NCI-H345 (cell line): Measurements from ENCODE around the gene CRABP1.

ENCODE experiments used
- DNase-seq: peaks from one replicate; lab custom pipeline; 2025; lab: John Stamatoyannopoulos, UW

CRABP1 gene

GRCh38 chr15:78347586-78348543, 7.7 kb downstream of the CRABP1 start:
- DNase-seq: no peak

GRCh38 chr15:78350058-78350457, 9.9 kb downstream of the CRABP1 start:
- no peak for DNase-seq

GRCh38 chr15:78351539-78351938, 11.4 kb downstream of the CRABP1 start:
- no peak for DNase-seq

DNA sequence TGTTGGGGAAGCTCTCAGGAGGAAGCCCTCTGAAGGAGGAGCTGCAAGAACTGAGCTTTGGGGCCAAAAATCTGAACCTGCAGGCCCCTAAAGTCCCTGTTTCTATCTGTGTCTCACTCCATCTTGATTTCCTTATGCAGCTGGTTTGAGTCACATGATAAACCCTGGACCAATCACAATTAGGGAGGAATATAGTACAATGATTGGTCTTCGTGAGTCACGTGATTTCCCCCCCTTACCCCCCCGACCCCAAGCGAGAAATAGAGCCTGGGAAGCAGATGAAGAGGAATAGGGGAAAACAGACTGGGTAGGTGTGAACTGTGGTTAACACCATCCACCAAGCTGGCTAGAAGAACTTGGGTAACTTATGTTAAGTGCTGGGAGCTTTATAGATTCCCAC, 12.9 kb downstream of the CRABP1 start:
- no peak for DNase-seq

DNA sequence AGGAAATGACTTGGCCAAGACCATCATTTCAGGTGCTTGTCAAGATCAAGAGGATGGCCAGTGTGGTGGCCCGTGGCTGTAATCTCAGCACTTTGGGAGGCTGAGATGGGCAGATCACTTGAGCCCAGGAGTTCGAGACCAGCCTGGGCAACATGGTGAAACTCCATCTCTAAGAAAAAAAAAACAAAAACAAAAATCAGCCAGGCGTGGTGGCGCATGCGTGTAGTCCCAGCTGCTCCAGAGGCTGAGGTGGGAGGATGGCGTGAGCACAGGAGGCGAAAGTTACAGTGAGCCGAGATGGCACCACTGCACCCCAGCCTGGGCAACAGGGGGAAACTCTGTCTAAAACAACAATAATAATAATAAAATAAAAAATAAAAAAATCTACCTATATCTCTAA, 15.0 kb downstream of the CRABP1 start:
- no peak for DNase-seq

DNA sequence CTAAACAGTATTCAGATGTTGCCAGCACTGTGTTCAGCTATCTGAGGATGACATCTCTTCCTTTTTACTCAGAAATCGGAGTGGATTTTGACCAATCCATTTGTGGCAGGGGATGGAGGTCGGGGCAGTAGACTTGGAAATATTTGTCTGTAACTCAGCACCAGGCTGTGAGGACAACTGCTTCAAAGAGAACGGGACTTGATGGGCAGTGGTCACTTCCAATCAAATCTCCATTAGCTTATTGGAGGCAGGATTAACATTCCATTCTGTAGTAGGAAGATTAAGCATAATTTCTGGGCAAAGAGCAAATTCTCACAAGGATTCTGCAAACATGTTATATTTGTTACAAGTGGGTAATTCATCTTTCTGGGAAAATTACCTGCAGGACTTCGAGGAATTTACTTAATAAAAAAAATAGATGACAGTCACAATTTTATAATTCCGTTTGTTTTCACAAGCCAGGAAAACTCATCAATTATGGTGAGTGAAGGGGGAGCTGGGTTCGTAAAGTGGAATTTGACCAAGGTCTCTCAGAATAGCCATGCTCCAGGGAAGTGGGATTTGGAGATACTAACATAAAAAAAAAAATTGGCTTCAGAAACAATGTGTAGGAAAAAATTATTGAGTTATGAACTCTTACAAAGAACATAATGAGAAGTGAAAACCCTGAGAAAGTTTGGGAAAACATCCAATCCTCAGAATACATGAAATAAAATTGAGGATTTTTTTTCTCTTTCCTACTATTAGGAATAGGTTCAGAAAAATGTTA, 18.1 kb downstream of the CRABP1 start:
- no peak for DNase-seq

DNA sequence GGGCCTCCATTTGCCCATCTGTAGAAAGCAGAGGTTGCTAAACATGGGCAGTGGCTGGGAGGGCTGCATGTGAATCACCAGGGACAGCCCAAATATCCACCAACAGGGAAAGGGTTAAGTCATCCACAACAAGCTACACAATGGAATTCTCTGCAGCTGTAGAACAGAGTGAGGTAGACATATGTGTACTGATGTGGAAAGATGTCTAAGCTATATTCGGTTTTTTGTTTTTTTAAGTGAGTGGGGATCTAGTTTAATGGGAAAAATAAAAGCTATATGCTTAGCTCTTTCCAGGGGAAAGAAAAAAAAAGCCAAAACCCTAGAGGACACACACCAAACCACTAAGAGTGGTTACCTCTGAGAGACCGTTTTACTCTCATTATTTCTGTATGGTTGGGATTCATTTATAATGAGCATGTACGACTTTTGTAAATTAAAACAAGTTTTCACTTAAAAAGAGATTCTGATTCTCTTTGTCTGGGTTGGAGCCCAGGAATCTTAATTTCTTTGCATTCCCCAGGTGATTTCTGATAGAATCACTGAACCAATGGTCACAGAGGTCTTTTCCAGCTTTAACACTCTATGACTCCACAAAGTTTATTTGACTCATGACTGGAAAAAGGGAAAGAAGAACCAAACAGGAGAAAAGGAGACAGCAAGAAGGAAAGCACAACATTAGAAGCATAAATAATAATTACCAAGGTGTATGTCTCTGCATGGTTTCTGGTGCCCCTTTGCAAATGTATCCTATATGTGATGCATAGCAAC, 19.1 kb downstream of the CRABP1 start:
- no peak for DNase-seq

GRCh38 chr15:78360367-78360801, 20.2 kb downstream of the CRABP1 start:
- no peak for DNase-seq

- no peak for DNase-seq
These were observed 21.0 kb downstream of the CRABP1 start for GRCh38 chr15:78360958-78361718.

GRCh38 chr15:78361771-78362506, 21.8 kb downstream of the CRABP1 start:
- DNase-seq: no peak

DNA sequence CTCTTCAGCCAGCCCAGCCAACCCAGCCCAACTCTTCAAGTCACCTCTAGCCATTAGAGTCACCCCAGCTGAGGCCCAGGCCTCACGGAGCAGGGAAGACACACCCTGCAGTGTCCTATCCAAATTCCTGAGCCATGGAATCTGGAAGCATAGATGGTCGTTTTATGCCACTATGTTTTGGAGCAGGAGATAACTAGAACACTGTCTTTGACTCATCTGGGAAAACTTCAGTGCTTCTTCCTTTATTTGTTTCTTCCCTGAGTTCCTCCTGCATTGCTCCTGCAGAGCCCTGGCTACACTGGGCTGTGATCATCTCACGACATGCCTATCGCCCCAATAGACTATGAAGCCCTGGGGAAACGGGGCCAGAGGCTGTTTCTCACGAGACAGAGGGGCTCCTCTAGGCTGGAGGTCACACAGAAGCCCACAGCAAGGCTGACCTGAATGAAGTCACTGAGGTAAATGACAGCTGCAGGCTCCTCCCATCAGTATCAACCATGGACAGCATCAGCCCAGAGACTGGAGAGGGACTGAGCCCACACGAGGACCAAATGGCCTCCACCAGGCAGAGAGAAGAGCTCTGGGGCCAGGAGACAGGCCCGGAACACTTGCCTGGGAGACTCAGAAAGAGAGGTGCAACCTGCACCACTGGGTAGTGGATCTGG, 22.7 kb downstream of the CRABP1 start:
- no peak for DNase-seq

GRCh38 chr15:78363381-78363734, 23.2 kb downstream of the CRABP1 start:
- DNase-seq: no peak

- no peak for DNase-seq
These were observed 24.1 kb downstream of the CRABP1 start for GRCh38 chr15:78364233-78364632.

DNA sequence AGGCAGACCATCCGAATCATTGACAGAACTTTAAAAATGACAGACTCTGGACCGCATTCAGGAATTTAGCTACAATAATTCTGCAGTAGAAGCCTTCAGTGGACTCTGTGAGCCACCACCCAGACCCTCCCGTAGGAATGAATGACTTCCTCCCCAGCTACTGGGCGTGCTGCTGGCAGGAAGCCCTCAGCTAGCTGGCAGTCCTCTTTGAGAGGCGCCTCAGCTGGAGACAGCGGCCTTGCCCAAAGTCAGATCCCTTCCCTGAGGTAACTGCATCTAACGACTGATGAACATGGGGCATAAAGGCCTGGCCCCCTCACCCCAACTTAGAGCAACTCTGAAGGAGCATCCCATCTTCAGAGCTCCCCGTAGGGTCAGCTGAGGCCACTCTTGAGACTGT, 25.8 kb downstream of the CRABP1 start:
- DNase-seq: no peak

DNA sequence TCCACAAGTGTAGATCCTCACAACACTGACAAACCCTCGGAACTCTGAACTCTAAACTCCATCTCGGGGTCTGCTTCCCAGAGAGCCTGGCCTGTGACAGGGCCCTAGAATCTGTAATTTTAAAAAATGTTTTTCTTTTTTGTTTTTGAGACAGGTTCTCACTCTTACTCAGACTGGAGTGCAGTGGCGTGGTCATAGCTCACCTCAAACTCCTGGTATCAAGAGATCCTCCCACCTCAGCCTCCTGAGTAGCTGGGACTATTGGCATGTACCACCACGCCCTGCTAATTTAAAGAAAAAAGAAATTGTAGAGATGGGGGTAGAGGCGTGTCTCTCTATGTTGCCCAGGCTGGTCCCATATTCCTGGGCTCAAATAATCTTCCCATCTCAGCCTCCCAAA, 26.2 kb downstream of the CRABP1 start:
- DNase-seq: no peak

DNA sequence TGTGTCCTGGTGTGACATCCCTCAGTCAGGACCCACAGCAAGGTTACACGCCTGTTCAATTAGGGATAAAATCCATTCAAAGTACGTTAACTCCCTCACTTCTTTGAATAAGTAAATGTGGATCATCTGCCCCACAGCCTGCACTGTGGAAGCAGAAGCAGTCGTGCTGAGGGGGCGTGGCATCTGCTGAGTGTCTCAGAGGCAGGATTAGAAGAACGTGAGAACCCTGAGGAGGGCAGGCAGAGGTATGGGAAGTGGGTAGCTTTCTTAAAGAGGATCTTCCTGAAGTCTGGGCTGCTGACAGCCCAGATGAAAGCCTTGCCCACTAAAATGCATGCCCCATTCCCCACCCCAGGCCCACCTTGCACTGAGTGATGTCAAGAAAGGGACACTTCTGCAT, 28.5 kb downstream of the CRABP1 start:
- no peak for DNase-seq

- DNase-seq: no peak
These were observed 29.0 kb downstream of the CRABP1 start for GRCh38 chr15:78369161-78369560.

- no peak for DNase-seq
These were observed 29.9 kb downstream of the CRABP1 start for GRCh38 chr15:78370013-78370412.

- DNase-seq: no peak
These were observed 32.7 kb downstream of the CRABP1 start for GRCh38 chr15:78372880-78373279.
